NOMO-1 treated with DMSO at 0.1 percent for 48 hours (cell line): ENCODE data around the gene PXDC1.
"Not testable (repeated sequence)": the region's sequence is repeated elsewhere in the genome, so short reads cannot be mapped to it uniquely, and the experiment has no call there.

Experiments used
- DNase-seq: peaks from one replicate; lab custom pipeline; 2025; ENCODE audit not compliant: unreplicated experiment; lab: John Stamatoyannopoulos, UW

Gene PXDC1

DNA sequence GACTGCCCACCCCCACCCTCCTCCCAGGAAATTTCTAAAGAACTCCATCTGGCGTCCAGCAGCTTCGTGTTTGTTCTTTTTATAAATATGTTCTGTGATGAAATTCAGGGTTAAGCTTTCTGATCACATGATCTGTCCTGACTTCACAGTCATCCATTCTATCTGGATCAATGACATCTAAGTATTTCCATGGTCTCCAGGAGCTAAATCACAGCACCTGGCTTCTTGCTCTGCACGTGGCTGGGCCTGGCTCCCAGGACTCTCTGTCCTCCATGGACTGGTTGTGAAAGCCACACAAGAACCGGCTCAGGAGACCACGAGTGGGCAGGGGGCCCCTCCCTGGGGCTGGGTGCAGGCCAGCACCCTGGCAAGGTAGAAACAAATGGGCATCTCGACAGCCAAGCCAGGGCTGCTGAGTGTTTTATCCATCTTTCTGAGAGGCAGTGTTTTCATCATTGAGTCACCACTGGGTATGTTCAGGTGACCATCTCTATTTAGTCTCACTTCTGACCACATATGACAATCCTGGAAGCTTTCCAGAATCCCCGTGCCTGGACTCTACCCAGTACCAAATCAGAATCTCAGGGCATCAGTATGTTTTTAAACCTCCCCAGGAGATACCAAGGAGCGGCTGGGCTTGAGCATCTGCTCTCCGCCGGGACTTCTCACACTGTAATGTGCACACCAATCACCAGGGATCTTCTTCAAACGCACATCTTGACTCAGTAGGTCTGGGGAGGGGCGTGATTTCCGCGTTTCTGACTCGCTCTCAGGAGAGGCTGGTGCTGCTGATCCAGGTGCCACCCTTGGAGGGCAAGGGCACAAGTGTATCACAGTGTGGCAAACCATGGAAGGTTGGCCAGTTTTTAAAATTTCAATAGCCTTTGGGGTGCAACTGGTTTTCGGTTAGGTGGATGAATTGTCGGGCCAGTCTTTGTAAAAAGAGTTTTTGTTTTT, 31.6 kb upstream of the PXDC1 start:
- no peak for DNase-seq

DNA sequence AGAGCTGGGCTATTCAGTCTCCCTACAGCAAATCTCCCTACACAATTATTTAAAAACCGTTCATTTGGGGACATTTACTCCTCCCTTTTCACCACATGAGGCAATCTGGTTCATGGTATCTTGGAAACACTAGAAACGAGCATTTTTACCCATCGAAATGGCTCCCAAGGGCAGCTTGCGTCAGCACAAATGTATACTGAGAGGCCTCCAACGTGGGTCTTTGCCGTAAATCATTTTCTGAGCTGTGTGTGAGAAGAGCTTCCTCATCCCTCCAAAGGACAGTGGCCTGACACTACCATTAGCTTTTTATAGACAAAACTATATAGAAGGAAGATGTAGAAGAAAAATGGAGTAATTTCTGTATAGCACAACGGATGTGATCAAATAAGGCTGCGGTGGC, 30.0 kb upstream of the PXDC1 start:
- no peak for DNase-seq

GRCh38 chr6:3779574-3779849, 28.0 kb upstream of the PXDC1 start:
- DNase-seq: no peak

DNA sequence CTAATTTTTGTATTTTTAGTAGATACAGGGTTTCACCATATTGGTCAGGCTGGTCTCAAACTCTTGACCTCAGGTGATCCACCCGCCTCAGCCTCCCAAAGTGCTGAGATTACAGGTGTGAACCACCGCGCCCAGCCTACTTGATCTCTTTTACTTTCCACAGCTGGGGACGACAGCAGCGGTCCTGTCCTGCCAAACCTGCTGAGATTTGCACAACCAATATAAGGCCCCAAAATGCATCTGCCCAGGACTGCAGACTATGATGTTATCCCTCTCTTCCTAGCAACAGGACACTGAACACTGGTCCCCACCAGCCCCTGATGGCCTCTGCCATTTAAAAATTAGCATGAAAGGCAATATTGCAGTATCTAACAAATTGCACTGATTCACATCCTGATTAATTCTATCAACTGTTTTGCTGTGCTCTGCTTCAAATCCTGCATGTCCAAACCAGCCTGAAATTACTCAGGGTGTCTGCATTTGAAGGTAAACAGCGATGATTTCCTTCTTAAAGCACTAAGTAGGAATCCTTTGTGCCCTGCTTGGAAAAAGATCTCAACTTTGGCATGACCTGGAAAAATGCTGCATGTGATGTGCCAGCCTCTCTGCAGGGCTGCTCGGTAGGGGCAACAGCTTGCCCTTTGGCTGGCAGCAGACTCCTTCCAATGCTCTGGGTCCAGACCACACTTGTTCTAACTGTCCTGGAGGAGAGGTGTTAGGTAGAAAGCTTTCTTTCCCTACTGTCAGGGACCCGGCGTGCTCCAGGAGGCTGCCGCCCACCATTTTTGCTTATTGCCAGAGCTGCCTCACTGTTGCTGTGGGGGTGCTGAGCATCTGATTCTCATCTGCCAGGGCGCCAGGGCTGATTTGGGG, 27.4 kb upstream of the PXDC1 start:
- DNase-seq: no peak

- no peak for DNase-seq
Measured at GRCh38 chr6:3777730-3778461, 26.4 kb upstream of the PXDC1 start.

GRCh38 chr6:3776881-3777507, 25.5 kb upstream of the PXDC1 start:
- no peak for DNase-seq

DNA sequence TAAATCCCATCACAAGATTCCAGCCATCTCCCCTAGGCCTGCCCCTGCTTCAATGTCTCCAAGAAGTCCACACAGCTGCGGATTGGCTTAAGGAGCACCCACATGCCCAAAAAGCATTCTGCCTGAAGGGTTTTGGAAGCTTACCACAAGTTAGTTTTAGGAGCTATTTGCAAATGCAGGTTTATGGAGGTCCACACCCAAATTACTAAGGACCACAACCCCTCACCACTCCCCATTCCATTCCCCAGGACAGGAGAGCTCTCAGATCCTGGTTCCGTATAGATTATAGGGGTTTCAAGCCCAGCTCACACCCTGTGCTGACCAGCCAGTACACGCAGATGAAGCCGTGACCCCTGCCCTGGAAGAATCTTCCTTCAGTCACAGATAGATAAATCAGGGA, 24.3 kb upstream of the PXDC1 start:
- DNase-seq: no peak

DNA sequence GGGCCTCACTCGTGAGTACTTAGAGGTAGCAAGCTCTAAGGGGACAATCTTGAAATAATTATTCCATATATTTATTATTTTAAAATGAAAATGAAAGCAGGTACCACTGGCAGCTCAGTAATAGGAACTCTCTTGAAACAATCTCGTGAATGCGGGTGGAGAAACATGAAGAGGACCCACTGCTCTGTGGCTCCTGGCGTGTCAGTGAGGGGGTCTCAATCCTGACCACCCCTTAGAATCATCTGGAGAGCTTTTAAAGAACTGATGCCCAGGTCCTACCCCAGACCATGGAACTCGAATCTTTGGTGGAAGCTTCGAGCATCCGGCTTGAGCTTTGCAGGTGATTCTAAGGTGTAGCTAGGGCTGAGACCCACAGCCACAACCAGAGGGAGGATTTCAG, 23.9 kb upstream of the PXDC1 start:
- DNase-seq: no peak

GRCh38 chr6:3773678-3774298, 22.3 kb upstream of the PXDC1 start:
- no peak for DNase-seq

DNA sequence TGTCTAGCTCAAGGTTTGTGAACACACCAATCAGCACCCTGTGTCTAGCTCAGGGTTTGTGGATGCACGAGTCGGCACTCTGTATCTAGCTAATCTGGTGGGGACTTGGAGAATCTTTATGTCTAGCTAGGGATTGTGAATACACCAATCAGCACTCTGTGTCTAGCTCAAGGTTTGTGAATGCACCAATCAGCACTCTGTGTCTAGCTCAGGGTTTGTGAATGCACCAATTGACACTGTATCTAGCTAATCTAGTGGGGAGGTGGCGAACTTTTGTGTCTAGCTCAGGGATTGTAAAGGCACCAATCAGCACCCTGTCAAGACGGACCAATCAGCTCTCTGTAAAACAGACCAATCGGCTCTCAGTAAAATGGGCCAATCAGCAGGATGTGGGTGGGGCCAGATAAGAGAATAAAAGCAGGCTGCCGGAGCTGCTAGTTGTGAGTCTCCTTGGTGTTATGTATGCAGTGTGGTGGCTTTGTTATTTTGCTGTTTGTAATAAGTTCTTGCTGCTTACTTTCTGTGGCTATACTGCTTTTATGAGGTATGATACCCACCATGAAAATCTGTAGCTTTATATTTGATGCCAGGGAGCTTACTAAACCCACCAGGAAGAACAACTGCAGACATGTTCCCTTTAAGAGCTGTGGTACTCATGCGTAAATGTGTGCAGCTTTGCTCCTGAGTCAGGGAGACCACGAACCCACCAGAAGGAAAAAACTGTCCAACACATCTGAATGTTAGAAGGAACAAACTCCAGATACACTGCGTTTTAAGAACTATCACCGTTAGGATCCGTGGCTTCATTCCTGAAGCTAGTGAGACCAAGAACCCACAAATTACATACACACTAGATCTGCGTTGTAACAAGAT, 20.9 kb upstream of the PXDC1 start:
- DNase-seq: not testable (repeated sequence)

- DNase-seq: no peak
Measured at GRCh38 chr6:3771407-3772011, 20.0 kb upstream of the PXDC1 start.

DNA sequence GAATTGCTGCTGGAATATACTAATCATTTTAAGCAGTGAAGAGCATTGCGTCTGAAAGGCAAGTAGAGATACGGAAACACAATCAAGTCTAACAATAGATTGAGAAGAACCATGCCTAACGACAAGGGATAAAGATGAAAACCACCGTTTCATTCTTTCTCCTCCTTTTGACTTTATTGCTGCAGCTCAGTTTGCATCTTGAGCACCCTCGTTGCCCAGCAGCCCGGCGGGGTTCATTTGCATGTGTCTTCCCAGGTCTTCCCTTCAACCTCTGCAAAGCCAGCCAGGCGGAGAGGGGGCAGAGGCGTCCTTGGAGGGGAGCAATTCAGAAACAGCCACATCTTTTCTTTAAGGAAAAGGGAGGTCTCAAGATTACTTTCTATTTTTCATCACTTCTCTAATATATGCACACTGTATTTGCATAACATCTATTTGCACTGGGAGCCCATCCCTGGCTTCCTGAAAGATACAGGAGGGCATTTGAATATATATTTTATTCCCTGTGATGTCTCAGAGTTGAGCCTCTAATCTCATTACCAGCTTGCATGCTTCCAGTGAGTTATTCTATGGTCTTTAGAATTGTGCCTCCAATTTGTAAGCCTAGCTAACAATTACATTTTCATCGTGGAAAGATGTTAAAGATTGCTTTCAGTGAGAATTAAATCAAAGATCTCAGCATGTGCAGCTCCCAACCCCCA, 18.7 kb upstream of the PXDC1 start:
- DNase-seq: no peak

DNA sequence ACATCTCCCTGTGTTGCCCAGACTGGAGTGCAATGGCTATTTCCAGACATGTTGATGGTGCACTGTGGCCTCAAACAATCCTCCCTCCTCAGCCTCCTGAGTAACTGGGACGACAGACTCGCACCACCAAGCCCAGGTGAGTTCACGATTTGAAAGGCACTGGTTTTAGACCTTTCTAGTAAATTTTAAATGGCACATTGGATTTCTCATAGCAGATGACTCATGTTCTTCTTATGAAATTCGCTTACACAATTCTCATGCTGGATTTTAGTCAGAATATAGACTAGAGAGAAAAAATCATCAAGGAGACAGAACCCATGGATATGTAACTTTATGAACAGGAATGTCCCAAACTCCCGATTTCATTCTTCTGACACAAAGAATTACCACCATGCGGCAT, 18.1 kb upstream of the PXDC1 start:
- peak; percentile 43 for DNase-seq

- no peak for DNase-seq
Measured at GRCh38 chr6:3768502-3768901, 17.0 kb upstream of the PXDC1 start.

GRCh38 chr6:3767483-3767882, 16.0 kb upstream of the PXDC1 start:
- DNase-seq: not testable (repeated sequence)

DNA sequence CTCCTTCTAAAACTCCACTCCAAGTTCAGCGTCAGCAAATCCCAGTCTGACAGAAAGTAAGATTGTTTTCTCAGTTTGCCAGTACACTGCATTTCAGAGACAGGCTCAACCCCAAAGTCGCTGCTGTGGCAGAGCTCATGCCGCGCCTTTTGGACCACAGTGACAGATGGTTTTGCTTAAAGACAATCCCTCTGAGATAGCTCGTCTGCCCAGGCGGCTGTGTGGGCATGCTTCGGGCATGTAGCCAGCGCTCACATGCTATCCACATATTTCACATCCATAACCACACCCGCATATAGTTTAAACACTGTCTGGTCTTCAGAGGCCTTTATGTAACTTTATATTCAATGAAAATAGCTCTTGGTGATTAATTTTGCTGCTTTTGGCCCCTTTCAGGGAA, 14.7 kb upstream of the PXDC1 start:
- DNase-seq: no peak

- DNase-seq: no peak
Measured at GRCh38 chr6:3765415-3765814, 13.9 kb upstream of the PXDC1 start.

- peak; percentile 44 for DNase-seq
Measured at GRCh38 chr6:3764516-3765335, 13.2 kb upstream of the PXDC1 start.
